GM10847 (cell line): Measurements from ENCODE around the gene RPL15.

ENCODE experiments used
- POLR2A ChIP-seq: IDR thresholded peaks from 2 replicates; pipeline ENCODE4 v1.6.1; 2011; ENCODE audit not compliant: insufficient read length; ENCODE audit errors: extremely low read depth

Gene RPL15

DNA sequence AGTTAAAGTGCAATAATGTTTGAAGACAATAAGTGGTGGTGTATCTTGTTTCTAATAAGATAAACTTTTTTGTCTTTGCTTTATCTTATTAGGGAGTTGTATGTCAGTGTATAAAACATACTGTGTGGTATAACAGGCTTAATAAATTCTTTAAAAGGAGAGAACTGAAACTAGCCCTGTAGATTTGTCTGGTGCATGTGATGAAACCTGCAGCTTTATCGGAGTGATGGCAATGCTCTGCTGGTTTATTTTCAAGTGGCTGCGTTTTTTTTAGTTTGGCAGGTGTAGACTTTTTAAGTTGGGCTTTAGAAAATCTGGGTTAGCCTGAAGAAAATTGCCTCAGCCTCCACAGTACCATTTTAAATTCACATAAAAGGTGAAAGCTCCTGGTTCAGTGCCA is 2.7 kb downstream of the RPL15 start:
- no peak for TF ChIP-seq POLR2A

DNA sequence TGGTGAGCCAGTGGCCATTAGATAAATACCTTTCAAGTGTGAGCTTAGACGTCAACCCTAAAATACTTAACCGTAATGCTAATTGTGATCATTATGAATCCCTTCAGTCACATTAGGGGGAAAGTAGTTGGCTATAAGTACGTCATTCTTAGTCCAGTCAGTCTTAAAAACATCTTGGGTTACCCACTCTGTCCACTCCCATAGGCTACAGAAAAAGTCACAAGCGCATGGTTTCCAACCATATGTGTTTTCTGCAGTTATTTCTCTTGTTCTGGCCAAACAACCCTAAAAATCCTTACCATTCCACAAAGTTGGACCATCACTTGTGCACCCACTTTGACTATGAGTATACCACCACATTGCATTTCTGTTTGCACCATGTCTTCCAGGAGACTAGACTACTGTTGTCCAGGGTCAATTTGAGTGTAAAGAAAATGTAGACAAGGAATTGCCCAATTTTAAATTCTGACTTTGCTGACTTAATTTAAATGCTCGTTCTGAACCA is 3.3 kb downstream of the RPL15 start:
- no peak for TF ChIP-seq POLR2A

- no peak for TF ChIP-seq POLR2A
Observed at GRCh38 chr3:23921052-23921511, 4.2 kb downstream of the RPL15 start.

GRCh38 chr3:23923786-23924185 is 6.9 kb downstream of the RPL15 start:
- no peak for TF ChIP-seq POLR2A

DNA sequence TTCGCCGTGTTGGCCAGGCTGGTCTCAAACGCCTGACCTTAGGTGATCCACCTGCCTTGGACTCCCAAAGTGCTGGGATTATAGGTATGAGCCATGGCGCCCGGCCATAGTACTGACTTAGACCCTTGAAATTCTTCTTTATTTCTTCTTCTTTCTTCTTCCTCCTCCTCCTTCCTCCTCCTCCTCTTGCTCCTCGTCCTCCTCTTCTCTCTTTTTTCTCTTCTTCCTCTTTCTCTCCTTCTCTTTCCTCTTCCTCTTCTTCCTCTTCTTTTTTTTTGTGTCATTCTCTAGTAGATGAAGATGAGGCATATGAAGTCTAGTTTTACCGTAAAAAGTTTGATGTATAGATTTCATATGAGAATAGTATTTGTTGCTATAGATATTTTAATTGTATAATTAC is 9.3 kb downstream of the RPL15 start:
- TF ChIP-seq POLR2A: no peak

GRCh38 chr3:23926736-23927135 is 9.8 kb downstream of the RPL15 start:
- no peak for TF ChIP-seq POLR2A

GRCh38 chr3:23928524-23928923 is 11.6 kb downstream of the RPL15 start:
- no peak for TF ChIP-seq POLR2A

DNA sequence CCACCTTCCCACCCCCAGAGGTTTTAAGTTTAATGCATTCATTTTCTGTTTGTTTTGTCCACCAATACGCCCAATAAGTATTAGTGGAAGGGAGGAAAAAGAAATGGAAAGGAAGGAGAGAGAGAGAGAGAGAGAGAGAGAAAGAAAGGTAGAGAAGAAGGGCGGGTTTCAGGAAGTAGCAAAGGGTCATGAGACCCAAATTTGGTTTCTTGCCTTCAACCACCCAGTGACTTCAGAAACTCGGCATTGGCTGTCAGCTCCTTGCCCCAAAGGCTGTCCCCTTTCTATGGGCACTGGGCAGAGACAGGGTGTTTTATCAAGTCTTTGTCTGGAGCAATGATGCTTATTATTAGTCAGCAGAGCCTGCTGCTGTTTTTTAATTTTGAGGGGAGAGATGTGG is 14.7 kb downstream of the RPL15 start:
- TF ChIP-seq POLR2A: no peak

GRCh38 chr3:23932571-23932970 is 15.6 kb downstream of the RPL15 start:
- no peak for TF ChIP-seq POLR2A

DNA sequence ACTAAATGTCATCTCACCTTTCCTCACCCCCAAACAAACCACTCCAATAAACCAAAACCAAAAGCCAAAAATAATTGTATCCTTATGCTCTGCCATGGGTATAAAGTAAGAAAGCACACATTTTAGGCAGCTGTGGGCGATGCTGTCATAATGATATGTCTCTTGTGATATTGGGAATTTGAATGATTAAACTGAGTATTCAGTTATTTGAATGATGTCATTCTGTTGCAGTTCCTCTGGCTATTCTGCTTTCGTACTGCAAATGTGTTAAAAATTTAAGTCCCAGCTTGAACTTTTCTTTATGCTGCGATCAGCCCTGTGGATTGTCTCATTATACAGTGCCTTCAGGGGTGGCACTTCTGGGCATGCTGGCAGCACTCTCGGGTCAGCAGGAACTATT is 17.3 kb downstream of the RPL15 start:
- TF ChIP-seq POLR2A: no peak

- no peak for TF ChIP-seq POLR2A
Observed at GRCh38 chr3:23937296-23937695, 20.4 kb downstream of the RPL15 start.

- no peak for TF ChIP-seq POLR2A
Observed at GRCh38 chr3:23938688-23939087, 21.8 kb downstream of the RPL15 start.

GRCh38 chr3:23940775-23941174 is 23.8 kb downstream of the RPL15 start:
- no peak for TF ChIP-seq POLR2A

- no peak for TF ChIP-seq POLR2A
Observed at GRCh38 chr3:23941440-23941839, 24.5 kb downstream of the RPL15 start.

- no peak for TF ChIP-seq POLR2A
Observed at GRCh38 chr3:23942546-23942945, 25.6 kb downstream of the RPL15 start.

GRCh38 chr3:23944007-23944783 is 27.3 kb downstream of the RPL15 start:
- no peak for TF ChIP-seq POLR2A
